Right cardiac atrium (tissue), 5 donors: ENCODE measurements around the gene TSEN15. TPM values are rescaled to one million over a fixed set of nuclear protein-coding genes. Genes with fewer than 3 reads are reported as not detected.

Source experiments
- ATAC-seq, 2 donors: fragments of 200-7000 bp; cut with Tn5 transposase; one replicate each; pipeline versions ENCODE4 v1.8.0 to v1.9.1; 2020; ENCODE audit warnings: moderate library complexity in 2 of 2, mild to moderate bottlenecking in 1 of 2
- DNase-seq, 3 donors: peaks; one replicate each; pipeline ENCODE4 v3.0.0-alpha.2; 2020
- H3K27ac ChIP-seq: one replicate; pipeline ENCODE4 v1.5.1; 2013; ENCODE audit warnings: mild to moderate bottlenecking, low read length, control low read depth, moderate library complexity
- H3K27me3 ChIP-seq: one replicate; pipeline ENCODE4 v1.6.1; 2013; ENCODE audit not compliant: control insufficient read depth, insufficient read depth
- H3K4me1 ChIP-seq: one replicate; pipeline ENCODE4 v1.6.1; 2013; ENCODE audit warnings: low read length; ENCODE audit not compliant: control insufficient read depth, insufficient read depth
- H3K4me3 ChIP-seq: one replicate; pipeline ENCODE4 v1.5.1; 2013; ENCODE audit warnings: low read length, control low read depth
- H3K9me3 ChIP-seq: one replicate; pipeline ENCODE4 v1.6.1; 2013; ENCODE audit warnings: low read length; ENCODE audit not compliant: control insufficient read depth
- WGBS: extraction: QIAGEN DNeasy Blood & Tissue Kit; methylation state at CpG from one replicate; pipeline ENCODE4 v1.1.7; 2013; 5-methylcytosine and 5-hydroxymethylcytosine counted together
- intact Hi-C, 4 donors: fragments of 100-400 bp; cut with DNase I; formaldehyde crosslinking; loops; one replicate each; pipeline versions ENCODE4 v1.11.0 to v1.14.0; 2022 to 2023
- polyA plus RNA-seq: library from polyadenylated mRNA; stranded (reverse); fragments of 200-250 nt; gene quantifications from one replicate; pipeline ENCODE4 v1.2.3, GENCODE V29; 2013
- total RNA-seq, 4 donors: library from RNA; stranded (reverse); fragmentation: NEBNext Ultra II Directional; extraction: Animal tissue kit (Norgen Biotek cat#: 25700); gene quantifications; one replicate each; pipeline ENCODE4 v1.2.1, GENCODE V29; 2021
- donor health status: healthy with polysubstance abuse.
- donor health status: DM: no; HTN: yes; CAD: no.
- donor health status: DM: no; HTN: no; CAD: no.
- donor health status: DM: no; HTN: yes; CAD: no; lungs with severe emphysema.
- donor health status: DM: yes; HTN: yes; CAD: no.

TSEN15 gene
- total and polyA plus RNA-seq, 5 donors: 22.4 to 24.9 (median 24.3) TPM

GRCh38 chr1:184031092-184031408 is 20.5 kb upstream of the TSEN15 start:
- ATAC-seq (no peak), DNase-seq (no peak)
- Histone ChIP-seq H3K4me3 (no peak overlapping the region), H3K4me1 (no peaks in the 10 kb centered on the region), H3K27ac (no peak overlapping the region), H3K9me3 (no peaks in the 10 kb centered on the region), H3K27me3 (no peaks in the 10 kb centered on the region)
- intact Hi-C loops: loop anchor here in 2 of 4 donors (10.0 kb wide), 2 partner anchors 86 to 96 kb away; no protein-coding TSS in a partner anchor
- WGBS: 87% methylated on average over 1 of the region's 1 CpG

GRCh38 chr1:184031409-184032107 is 20.0 kb upstream of the TSEN15 start:
- ATAC-seq: no peak
- intact Hi-C loops: loop anchor here in 2 of 4 donors (10.0 kb wide), 2 partner anchors 87 to 97 kb away; no protein-coding TSS in a partner anchor
- 72% methylated on average over 8 of the region's 8 CpGs for WGBS
- DNase-seq: no peak
- Histone ChIP-seq H3K4me3 (no peak overlapping the region), H3K9me3 (no peaks in the 10 kb centered on the region), H3K27me3 (no peaks in the 10 kb centered on the region), H3K27ac (no peak overlapping the region), H3K4me1 (no peaks in the 10 kb centered on the region)

GRCh38 chr1:184032306-184032929 is 19.1 kb upstream of the TSEN15 start:
- ATAC-seq (no peak), DNase-seq (no peak)
- Histone ChIP-seq H3K4me1 (no peaks in the 10 kb centered on the region), H3K4me3 (no peak overlapping the region), H3K27me3 (no peaks in the 10 kb centered on the region), H3K9me3 (no peaks in the 10 kb centered on the region), H3K27ac (no peak overlapping the region)
- WGBS: 59% methylated on average over 2 of the region's 2 CpGs
- intact Hi-C loops: loop anchor here in 2 of 4 donors (10.0 kb wide), 2 partner anchors 88 to 98 kb away; no protein-coding TSS in a partner anchor

- H3K27me3 ChIP-seq: no peaks in the 10 kb centered on the region
- no peaks in the 10 kb centered on the region for H3K4me1 ChIP-seq
- DNase-seq (no peak), ATAC-seq (no peak)
- H3K4me3 ChIP-seq: no peak overlapping the region
- intact Hi-C loops: loop anchor here in 2 of 4 donors (10.0 kb wide), 2 partner anchors 88 to 98 kb away; no protein-coding TSS in a partner anchor
- WGBS: 75% methylated on average over 3 of the region's 3 CpGs
- H3K9me3 ChIP-seq: no peaks in the 10 kb centered on the region
- H3K27ac ChIP-seq: no peak overlapping the region
Observed at GRCh38 chr1:184032930-184033418, 18.6 kb upstream of the TSEN15 start.

GRCh38 chr1:184033711-184034167 is 17.8 kb upstream of the TSEN15 start:
- ATAC-seq (no peak), DNase-seq (no peak)
- intact Hi-C loops: loop anchor here in 2 of 4 donors (10.0 kb wide), 2 partner anchors 89 to 99 kb away; no protein-coding TSS in a partner anchor
- H3K9me3 ChIP-seq: no peaks in the 10 kb centered on the region
- H3K4me1 ChIP-seq: no peaks in the 10 kb centered on the region
- H3K27me3 ChIP-seq: no peaks in the 10 kb centered on the region
- WGBS: 57% methylated on average over 2 of the region's 2 CpGs
- H3K4me3 ChIP-seq: no peak overlapping the region
- H3K27ac ChIP-seq: no peak overlapping the region

GRCh38 chr1:184034761-184035379 is 16.7 kb upstream of the TSEN15 start:
- intact Hi-C loops: loop anchor here in 2 of 4 donors (10.0 kb wide), 2 partner anchors 90 to 100 kb away; no protein-coding TSS in a partner anchor

GRCh38 chr1:184035719-184036516 is 15.6 kb upstream of the TSEN15 start:
- ATAC-seq (no peak), DNase-seq (peak in 2 of 3 donors; percentile 81)
- intact Hi-C loops: loop anchor here in 2 of 4 donors (10.0 kb wide), 2 partner anchors 91 to 101 kb away; no protein-coding TSS in a partner anchor
- no peaks in the 10 kb centered on the region for H3K9me3 ChIP-seq
- peak overlapping the region; percentile 68 for H3K4me3 ChIP-seq
- no peaks in the 10 kb centered on the region for H3K4me1 ChIP-seq
- WGBS: 17% methylated on average over 31 of the region's 31 CpGs
- no peaks in the 10 kb centered on the region for H3K27me3 ChIP-seq
- H3K27ac ChIP-seq: peak overlapping the region; percentile 15

More at GRCh38 chr1:184034761-184035379, 16.7 kb upstream of the TSEN15 start:
- Histone ChIP-seq H3K4me1 (no peaks in the 10 kb centered on the region), H3K27ac (no peak overlapping the region), H3K4me3 (no peak overlapping the region), H3K27me3 (no peaks in the 10 kb centered on the region), H3K9me3 (no peaks in the 10 kb centered on the region)
- WGBS: 82% methylated on average over 2 of the region's 2 CpGs
- DNase-seq (no peak), ATAC-seq (no peak)

GRCh38 chr1:184036517-184036949 is 15.0 kb upstream of the TSEN15 start:
- Histone ChIP-seq H3K27me3 (no peaks in the 10 kb centered on the region), H3K4me1 (no peaks in the 10 kb centered on the region), H3K27ac (peak overlapping the region; percentile 15), H3K9me3 (no peaks in the 10 kb centered on the region), H3K4me3 (peak overlapping the region; percentile 68)
- under 1% methylated on average over 29 of the region's 29 CpGs for WGBS
- intact Hi-C loops: loop anchor here in 2 of 4 donors (10.0 kb wide), 2 partner anchors 92 to 102 kb away; no protein-coding TSS in a partner anchor
- DNase-seq (peak in 1 of 3 donors; percentile 53), ATAC-seq (peak; percentile 70 to 77)

GRCh38 chr1:184037849-184038591 is 13.5 kb upstream of the TSEN15 start:
- no peaks in the 10 kb centered on the region for H3K9me3 ChIP-seq
- 74% methylated on average over 13 of the region's 13 CpGs for WGBS
- intact Hi-C loops: loop anchor here in 2 of 4 donors (10.0 kb wide), 2 partner anchors 93 to 103 kb away; no protein-coding TSS in a partner anchor
- H3K27ac ChIP-seq: no peak overlapping the region
- H3K4me3 ChIP-seq: peak overlapping the region; percentile 68
- H3K4me1 ChIP-seq: no peaks in the 10 kb centered on the region
- DNase-seq (peak in 1 of 3 donors; percentile 36), ATAC-seq (no peak)
- H3K27me3 ChIP-seq: no peaks in the 10 kb centered on the region
